HG03066 (cell line): ENCODE data around the gene ADCY10.

ENCODE experiments used
- ATAC-seq: cut with Tn5 transposase; IDR thresholded peaks from one replicate; pipeline ENCODE4 v1.9.1; 2021; ENCODE audit warnings: low read depth; ENCODE audit not compliant: unreplicated experiment

The ADCY10 gene

DNA sequence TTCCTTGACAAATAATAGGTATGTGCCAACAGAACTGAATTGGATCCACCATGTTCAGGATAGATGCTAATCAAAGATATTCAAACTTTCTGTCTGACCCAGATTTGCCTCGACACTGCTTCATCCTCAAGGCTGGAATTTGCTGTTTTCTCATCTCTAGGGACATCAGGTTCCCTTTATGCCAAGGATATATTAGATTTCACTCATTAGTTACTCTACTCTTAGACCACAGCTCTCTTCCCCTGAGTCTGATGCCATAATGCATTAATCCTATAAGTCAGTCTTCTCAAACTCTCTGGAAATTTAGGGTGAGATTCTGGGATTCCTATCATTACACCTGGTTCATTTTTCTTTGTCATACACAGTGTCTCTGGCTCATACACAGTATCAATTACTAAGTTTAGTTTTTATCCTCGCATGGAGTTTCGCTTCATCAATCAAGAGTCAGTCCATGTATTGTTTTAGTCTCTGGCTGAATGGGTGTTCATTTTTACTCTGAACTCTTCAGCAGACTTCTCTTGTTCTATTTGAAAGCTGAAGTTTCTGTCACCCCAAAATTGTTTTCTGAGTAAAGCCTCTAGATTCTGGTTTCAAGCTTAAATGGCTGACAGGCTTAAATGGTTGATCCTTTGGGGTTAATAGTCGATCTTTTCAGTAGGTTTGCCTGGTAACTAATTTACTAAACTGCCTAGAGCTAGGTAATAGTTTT lies 13.3 kb upstream of the ADCY10 start:
- no peak for ATAC-seq

DNA sequence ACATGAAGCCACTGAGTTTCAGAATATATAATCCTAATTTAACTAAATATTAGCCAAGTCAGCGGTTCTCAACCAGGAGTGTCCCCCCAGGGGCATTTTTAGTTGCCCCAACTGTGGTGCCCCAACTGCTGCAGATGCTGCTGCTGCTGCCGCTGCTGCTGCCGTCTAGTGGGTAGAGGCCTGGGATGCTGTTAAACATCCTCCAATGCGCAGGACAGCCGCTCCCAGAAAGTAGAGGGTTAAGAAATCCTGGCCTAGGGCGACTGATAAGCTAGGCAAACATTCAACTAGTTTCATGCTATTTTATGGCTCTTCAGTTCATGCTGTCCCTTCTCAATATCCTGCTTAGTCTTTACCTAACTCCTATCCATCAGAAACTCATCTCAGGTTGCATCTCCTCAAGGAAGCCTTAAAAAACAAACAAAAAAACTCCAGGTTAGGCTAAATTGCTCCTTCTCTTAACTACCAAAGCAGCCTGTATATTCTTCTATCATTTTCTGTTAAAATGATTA lies 12.6 kb upstream of the ADCY10 start:
- no peak for ATAC-seq

DNA sequence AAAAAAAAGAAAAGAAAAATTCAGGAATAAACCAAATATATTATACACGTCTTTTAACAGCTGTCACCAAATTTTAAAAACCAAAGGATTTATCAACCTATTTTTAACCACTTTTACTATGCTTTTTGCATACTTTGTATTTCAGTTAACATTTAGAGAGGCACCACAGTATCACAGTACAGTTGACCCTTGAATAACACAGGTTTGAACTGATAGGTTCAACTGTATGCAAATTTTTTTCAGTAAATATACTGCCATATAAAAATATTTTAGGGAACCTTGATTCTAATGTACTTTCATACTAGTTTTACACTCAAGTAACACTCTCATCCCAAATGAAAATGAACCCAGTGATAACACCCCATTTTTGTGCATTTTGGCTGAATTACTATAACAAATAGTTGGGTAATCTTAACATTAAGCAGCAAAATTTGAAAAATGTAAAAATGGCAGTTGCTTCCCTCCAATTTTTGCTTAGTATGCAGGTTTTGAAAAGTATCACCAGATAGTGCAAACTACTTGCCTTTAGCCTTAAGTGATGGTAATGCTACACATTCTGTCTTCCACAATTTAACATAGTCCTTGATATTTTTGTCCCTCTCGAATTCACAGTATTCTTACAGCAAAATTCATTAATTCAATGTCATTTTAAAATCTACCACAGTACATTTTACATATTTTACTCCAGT lies 10.8 kb upstream of the ADCY10 start:
- ATAC-seq, result no peak

DNA sequence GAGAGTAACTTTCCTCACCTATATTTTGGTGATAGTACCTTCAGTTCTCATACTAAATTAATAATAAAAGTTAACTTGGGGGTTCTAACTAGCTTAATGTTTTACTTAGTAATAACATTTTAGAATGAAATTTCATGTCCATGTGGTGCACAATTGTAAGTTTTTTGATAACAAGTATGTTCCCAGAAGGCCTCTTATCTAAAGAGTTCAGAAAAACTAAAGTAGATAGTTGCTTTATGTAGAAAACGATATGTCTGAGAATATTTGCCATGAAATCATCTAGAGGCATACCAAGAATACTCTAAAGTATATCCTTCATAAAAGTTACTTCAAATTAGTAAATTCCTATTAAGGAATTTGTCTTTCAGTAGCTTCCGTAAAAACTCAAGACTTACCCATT lies 10.2 kb upstream of the ADCY10 start:
- no peak for ATAC-seq

DNA sequence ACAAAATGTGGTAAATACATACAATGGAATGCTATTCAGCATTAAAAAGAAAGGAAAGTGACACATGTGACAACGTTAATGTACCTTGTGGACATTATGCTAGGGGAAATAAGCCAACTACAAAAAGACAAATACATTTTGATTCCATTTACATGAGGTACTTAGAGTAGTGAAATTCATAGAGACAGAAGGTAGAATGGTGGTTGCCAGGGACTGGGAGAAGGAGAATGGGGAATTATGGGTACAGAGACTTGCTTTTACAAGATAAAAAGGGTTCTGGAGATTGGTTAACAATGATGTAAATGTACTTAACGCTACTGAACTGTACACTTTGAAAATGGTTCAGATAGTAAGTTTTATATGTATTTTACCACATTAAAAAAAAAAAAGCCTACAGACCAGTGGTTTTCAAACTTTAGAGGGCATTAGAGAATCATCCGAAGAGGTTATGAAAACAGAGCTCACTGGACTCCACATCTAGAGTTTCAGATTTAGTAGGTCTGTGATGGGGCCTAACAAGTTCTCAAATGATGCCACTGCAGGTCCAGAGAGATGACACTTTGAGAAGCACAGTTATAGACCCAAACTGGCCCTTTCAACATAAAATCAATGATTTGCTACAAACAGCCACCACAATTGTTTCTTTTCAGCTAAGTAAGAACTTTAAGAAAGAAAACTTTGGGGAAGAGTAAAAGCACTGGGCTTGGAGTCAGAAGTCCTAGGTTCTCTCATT lies 9.6 kb upstream of the ADCY10 start:
- no peak for ATAC-seq

DNA sequence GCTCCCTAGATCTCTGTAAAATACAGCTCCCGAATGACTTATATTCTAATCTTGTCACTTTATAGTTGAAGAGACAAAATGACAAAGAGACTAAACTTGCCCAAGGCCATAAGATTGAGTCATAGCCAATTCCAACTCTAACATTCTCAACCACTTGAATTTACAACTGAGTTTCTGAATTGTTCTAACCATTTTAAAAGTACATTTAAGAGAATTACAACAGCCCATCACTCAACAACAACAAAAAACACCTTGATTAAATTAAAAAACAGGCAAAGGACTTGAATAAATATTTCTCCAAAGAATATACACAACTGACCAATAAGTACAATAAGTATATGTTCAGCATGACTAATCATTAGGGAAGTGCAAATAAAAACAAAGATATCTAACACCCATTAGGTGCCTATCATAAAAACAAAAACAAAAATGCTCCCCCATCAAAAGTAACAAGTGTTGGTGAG lies 8.7 kb upstream of the ADCY10 start:
- no peak for ATAC-seq

DNA sequence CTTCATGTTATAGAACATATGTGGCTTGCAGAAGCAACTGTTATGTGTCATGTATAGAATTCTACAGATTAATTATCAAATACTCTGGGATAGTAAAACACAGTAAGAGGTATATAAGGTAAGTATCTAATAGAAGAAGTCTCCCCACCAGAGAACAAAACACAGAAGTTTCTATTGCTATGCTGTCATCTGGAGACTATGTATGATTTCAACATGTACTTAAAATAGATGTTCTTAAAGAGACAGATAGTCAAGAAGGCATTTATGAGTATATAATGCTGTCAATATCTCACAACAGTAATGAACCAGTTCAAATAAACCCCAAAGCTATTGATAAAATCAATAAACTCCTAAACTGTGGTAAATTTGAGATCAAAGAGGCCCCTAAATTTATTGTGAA lies 8.1 kb upstream of the ADCY10 start:
- ATAC-seq, result no peak

DNA sequence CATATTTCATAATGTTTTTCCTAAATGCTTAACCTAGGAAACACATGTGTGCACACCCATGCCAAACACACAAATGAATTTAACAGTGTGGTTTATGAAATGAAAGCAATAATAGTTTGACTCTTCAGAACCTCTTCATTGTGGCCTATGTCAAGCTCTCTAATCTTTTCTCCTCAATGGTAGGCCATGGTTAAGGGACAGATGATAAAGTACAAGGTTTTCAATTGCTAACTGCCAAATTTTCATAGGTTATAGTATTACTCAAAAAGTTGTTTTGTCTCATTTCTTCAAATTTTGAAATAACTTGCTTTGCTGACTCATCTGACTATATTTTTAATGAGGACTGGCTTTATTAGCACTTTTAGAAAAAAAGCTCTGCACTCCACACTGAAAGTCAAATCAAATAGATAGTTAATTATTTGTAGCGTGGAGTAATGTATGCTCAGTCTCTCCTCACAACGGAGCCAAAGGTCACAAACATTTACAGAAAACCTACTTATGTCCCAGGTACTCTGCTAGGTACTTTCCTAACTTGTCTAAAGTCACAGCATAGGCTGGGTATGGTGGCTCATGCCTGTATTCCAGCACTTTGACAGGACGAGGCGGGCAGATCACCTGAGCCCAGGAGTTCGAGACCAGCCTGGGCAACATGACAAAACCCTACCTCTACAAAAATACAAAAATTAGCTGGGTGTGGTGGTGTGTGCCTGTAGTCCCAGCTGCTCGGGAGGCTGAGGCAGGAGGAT lies 3.0 kb upstream of the ADCY10 start:
- no peak for ATAC-seq

DNA sequence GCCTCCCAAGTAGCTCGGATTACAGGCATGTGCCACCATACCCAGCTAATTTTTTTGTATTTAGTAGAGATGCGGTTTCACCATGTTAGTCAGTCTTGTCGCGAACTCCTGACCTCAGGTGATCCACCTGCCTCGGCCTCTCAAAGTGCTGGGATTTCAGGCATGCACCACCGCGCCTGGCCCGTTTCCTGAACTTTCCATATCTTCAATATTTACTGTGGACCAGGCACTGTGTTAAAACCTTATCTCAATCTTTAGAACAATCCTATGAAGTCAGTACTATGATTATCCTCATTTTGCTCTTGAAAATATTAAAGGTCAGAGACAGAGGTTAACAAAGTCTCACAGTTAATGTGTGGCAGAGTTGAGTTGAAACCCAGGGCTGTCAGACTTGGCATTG lies 1.6 kb upstream of the ADCY10 start:
- no peak for ATAC-seq

DNA sequence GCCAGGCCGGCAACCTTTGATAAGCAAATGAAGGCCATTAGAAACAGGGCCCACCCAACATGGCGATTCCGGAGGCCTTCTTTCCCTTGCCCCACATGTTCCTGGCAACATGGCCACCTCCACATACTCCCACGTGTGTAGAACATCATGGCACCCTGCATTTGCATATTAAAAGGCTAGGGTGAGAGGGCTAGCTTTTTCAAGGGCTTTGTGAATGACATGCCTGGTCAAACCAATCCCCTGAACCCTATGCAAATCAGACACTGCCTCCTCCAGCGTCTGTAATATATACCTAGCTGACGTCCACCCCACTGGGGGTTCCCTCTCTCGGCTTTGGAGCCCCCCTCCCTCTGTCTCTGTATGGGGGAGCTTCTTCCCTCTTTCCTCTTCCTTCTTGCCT lies 1.6 kb downstream of the ADCY10 start:
- no peak for ATAC-seq

DNA sequence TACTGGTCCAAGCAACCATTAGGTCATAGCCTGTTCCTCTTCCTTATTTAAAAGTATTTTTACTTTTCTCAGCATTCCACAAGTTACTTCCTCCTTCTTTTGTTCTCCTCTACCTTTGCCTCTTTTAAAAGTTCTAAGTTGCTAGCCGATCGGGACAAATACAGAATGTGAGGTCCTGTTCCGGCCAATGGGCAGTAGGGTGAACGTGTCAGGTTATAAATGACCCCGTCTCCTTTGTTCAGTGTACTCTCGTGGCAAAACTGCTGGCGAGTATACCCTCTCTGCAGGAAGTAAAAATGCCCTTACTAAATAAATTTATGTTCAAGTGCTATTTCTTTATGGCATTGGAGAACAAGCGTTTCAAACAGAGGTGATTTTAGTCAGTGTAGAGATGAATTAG lies 2.5 kb downstream of the ADCY10 start:
- no peak for ATAC-seq

DNA sequence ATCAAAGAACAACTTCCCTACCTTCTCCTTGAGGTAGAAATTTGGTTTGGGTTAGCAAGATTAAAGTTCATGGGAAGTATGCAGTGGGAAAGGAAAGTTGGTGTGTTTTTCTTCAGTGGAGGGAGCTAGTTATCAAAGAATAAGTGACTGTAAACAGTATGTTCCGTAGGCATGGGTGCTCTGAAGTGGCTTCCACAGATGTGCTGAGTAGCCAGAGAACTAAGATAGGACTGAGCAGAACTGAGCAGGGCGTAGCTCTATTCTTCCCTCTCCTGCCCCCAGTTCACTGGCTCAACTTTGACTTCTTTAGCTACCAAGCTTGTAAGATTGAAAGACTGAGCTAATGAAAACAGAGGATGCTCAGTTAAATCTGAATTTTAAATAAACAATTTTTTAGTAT lies 3.4 kb downstream of the ADCY10 start:
- no peak for ATAC-seq

DNA sequence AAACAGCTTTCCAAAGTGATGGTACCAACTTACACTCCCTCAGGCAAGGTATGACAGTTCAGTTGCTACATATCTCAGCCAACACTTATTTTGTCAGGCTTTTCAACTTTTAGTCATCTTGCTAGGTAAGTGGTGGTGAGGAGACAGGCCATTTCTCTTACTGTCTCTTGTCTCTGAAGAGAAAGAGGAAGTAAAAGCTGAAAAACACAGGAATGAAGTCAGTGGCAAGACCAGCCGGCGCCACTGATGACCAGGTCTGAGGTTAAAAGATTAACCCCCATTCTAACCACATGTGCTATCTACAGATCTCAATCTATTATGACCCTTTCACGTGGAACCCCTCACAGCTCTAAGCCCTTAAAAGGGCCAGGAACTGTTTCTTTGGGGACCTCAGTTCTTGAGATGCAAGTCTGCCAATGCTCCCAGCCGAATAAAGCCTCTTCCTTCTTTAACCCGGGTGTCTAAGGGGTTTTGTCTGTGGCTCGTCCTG lies 4.2 kb downstream of the ADCY10 start:
- ATAC-seq, result no peak

DNA sequence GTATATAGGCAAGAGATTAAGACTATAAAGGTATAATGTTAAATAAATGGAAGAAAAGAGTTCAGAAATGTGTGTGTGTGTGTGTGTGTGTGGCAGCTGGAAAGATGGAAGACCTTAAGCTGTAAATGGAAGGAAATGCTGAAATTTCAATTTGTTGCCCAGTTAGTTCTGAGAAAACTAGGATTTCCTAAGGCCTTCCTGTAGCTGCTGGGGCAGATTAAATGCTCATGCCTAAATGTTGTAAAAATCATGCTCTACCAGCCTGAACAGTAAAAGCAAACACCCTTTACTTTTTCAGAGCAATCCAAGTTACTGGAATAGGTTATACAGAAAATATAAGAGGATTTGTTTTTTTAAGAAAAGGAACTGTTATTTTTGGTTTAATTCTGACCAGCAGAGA lies 8.3 kb downstream of the ADCY10 start:
- ATAC-seq, result no peak

DNA sequence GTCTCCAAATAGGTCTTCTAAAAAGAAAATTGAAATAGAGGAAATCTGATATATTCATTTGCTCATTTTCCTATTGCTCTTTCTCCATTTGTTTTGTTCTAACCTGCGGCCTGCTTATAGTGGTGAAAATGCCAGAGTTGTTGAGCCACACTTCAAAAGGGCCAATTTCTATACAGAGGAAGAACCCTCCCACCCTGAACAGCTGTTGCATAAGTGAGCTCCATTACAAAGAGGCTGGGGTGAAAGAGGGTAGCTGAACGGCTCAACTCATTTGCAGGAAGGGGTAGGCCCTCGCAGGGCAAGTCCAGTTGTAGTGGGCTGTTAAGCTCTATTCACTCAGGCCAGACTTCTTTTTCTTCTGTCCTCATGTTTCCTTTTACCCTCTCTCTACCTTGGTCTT lies 8.8 kb downstream of the ADCY10 start:
- no peak for ATAC-seq

DNA sequence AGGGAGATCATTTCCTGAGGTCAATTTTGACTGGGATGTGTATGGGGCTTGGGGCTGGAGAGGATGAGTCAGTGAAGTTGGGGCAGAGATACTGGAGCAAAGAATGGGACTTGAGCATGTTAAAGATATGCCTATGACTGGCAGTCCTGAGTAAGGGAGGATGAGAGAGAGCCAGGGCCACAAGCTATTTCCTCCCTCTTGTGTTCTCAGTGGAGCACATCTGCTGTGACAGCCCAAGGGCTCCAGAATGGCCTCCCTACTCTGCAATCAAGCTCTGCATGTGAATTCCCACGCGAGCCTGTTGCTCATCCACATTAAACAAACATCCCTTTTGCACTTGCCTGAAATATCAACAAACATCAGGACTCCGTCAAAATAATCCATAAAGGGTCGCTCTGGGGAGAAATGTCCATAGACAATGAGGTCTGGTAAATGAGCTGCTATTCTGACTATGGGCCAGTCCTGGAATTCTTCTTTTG lies 9.2 kb downstream of the ADCY10 start:
- no peak for ATAC-seq

DNA sequence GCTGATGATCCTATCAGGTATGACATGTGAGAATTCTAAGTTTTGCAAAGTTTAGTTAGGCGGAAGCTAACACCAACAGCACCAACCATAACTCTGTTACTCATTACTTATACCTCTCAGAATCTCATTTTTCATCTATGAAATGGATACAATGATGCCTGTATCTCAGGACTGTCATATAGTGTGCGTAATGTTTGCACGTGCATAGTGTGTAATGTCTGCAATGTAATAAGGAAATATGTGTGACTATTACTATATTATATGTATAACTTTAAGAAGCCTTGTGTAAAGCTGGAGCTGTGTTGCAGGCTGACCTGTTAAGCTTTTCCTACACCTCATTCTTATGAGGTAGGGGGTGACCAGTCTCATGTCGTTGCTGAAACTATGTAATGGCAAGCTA lies 13.0 kb downstream of the ADCY10 start:
- ATAC-seq, result no peak

DNA sequence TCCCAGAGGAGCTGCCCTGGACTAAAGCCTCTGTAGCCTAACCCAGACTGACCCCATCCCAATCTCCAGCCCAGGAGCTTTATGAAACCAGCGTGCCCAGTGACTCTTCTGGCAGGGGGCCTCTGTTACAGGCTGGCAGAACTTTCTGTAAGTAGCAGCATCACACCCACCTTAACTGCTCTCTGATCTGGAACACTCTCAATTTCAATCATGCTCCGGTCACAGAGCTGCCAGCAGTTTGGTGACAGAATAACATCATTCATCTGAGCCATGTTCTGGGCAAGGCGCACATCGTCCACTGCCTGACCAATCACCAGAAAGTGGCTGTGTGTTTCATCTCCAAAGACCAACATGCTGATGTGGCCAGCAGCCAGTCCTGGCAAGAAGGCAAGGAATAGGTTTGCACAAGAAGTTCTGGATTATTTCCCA lies 14.7 kb downstream of the ADCY10 start:
- ATAC-seq, result no peak

DNA sequence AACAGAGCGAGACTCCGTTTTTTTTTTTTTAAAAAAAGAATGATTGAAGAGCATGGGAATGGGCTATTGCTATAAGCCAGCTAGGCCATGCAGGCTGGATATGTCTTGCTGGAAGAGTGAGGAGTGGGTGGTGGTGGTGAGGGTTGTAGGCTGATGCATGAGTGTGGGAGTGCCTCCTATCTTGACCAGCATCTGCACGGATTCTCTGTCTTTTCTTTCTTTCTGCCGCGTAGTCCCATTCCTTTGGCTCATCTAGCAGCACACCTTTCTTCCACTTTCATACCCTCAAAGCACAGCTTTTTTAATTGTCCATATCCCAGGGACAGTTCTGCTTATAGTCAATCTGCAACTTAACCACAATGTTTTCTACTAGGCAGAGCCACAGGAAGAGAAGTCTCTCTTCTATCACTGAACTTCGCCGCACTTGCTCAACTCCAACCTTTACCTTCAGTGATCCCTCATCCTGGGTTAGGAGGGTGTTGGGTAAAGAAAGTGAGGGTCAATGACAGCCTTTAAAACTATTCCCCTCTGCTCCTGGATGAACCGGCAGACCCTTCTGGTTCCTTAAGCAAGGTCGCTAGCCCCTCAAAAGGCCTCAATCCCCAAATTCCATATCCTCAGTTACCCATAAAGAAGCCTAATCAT lies 15.2 kb downstream of the ADCY10 start:
- ATAC-seq, result no peak

DNA sequence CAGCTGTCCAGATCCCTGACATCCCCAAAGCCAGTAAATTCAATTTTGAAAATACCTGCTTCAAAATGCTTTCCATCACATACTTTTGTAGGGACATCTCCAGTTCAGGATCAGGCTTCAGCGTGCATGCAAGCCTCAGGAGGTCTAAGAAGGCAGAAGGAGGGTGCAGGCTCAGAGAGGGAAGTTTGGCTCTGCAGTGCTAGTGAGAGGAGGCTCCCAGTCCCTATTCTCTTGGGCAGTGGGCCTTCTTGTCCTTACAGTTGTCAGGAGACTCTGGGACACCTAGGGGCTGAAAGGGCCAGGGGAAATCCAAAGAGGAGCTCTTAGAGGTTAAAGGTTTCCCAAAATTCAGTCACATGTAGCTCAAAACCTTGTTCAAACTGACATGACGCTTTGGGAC lies 20.1 kb downstream of the ADCY10 start:
- ATAC-seq, result no peak
